SK-N-SH (cell line): ENCODE results near the gene RAD51B.

Experiments used
- EZH2phosphoT487 ChIP-seq: fragments of 200-600 bp; sonication (generic); IDR thresholded peaks from 2 replicates; pipeline ENCODE4 v1.6.1; 2017; ENCODE audit warnings: low read depth, mixed run types, mild to moderate bottlenecking, antibody characterized with exemption, moderate library complexity, borderline replicate concordance
- POLR2AphosphoS5 ChIP-seq: IDR thresholded peaks from 2 replicates; pipeline ENCODE4 v1.6.1; 2012; ENCODE audit warnings: low read depth, low read length
- RCOR1 ChIP-seq: fragments of 150-350 bp; IDR thresholded peaks from 2 replicates; pipeline ENCODE4 v1.6.1; 2017; ENCODE audit warnings: antibody characterized with exemption, low read length
- TF ChIP-seq, protein P1 (sequence below): fragments of 200-600 bp; sonication (generic); IDR thresholded peaks from 2 replicates; pipeline ENCODE4 v1.6.1; 2017; ENCODE audit warnings: antibody characterized with exemption, mild to moderate bottlenecking, moderate library complexity
- TF ChIP-seq, protein P2 (sequence below): fragments of 150-350 bp; IDR thresholded peaks from 2 replicates; pipeline ENCODE4 v1.6.1; 2017; ENCODE audit warnings: antibody characterized with exemption, low read length, low read depth, borderline replicate concordance

DNA sequence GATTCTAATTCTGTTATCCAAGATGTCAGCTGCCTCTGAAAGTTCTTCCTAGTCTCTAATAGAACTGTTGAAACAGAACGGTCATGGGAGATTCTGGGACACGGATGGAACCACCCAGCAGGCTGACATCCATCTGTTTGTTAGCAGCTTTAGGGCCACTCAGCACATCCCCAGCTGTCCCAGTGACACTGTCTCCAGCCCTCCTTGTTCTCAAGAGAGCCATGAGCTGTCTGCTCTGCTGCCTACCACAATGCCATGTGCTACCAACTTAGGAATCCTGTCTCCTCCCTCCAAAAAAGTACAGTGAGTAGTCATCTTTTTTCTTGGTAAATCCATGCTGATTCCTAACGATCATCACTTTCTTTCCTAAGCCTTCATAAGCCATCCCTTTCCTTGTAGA lies 842.8 kb downstream of the RAD51B start:
- no peak for TF ChIP-seq EZH2phosphoT487
- TF ChIP-seq, protein P1, sequence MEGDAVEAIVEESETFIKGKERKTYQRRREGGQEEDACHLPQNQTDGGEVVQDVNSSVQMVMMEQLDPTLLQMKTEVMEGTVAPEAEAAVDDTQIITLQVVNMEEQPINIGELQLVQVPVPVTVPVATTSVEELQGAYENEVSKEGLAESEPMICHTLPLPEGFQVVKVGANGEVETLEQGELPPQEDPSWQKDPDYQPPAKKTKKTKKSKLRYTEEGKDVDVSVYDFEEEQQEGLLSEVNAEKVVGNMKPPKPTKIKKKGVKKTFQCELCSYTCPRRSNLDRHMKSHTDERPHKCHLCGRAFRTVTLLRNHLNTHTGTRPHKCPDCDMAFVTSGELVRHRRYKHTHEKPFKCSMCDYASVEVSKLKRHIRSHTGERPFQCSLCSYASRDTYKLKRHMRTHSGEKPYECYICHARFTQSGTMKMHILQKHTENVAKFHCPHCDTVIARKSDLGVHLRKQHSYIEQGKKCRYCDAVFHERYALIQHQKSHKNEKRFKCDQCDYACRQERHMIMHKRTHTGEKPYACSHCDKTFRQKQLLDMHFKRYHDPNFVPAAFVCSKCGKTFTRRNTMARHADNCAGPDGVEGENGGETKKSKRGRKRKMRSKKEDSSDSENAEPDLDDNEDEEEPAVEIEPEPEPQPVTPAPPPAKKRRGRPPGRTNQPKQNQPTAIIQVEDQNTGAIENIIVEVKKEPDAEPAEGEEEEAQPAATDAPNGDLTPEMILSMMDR = no peak
- no peak for TF ChIP-seq RCOR1
- no peak for TF ChIP-seq POLR2AphosphoS5
- TF ChIP-seq, protein P2, sequence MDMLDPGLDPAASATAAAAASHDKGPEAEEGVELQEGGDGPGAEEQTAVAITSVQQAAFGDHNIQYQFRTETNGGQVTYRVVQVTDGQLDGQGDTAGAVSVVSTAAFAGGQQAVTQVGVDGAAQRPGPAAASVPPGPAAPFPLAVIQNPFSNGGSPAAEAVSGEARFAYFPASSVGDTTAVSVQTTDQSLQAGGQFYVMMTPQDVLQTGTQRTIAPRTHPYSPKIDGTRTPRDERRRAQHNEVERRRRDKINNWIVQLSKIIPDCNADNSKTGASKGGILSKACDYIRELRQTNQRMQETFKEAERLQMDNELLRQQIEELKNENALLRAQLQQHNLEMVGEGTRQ = no peak
